Esophagus muscularis mucosa (tissue), 4 donors: ENCODE data around the gene FALEC. TPM values are rescaled to one million over a fixed set of nuclear protein-coding genes. Genes with fewer than 3 reads are reported as not detected.

ENCODE experiments used
- DNase-seq: peaks from one replicate; pipeline ENCODE4 v3.0.0-alpha.2; 2017; ENCODE audit errors: extremely low spot score
- H3K27ac ChIP-seq, 4 donors: fragments of 200-600 bp; sonication (generic); replicated peaks in 1 of 4; 1 replicate in 3 of 4; 2 replicates in 1 of 4; pipeline ENCODE4 v1.5.1; 2016 to 2019; ENCODE audit warnings: mild to moderate bottlenecking in 1 of 4
- H3K27me3 ChIP-seq, 4 donors: fragments of 200-600 bp; sonication (generic); one replicate each; pipeline versions ENCODE4 v1.5.1 to v1.6.0; 2016 to 2019
- H3K36me3 ChIP-seq, 4 donors: fragments of 200-600 bp; sonication (generic); one replicate each; pipeline ENCODE4 v1.5.1; 2016 to 2019
- H3K4me1 ChIP-seq, 4 donors: fragments of 200-600 bp; sonication (generic); one replicate each; pipeline ENCODE4 v1.5.1; 2016 to 2019
- H3K4me3 ChIP-seq, 4 donors: fragments of 200-600 bp; sonication (generic); 1 replicate in 2 of 4; 2 replicates in 2 of 4; pipeline ENCODE4 v1.5.1; 2016 to 2019; ENCODE audit warnings: mild to moderate bottlenecking in 4 of 4, moderate library complexity in 1 of 4
- H3K9me3 ChIP-seq, 4 donors: fragments of 200-600 bp; sonication (generic); 1 replicate in 3 of 4; 2 replicates in 1 of 4; pipeline ENCODE4 v1.5.1; 2016 to 2019
- EP300 ChIP-seq: sonication (generic); formaldehyde crosslinking; IDR thresholded peaks from one replicate; pipeline ENCODE4 v1.6.1; 2017; ENCODE audit warnings: antibody characterized with exemption
- POLR2A ChIP-seq: fragments of 450-650 bp; IDR thresholded peaks from one replicate; pipeline ENCODE4 v1.6.1; 2017; ENCODE audit warnings: antibody characterized with exemption, moderate library complexity, mild to moderate bottlenecking, low read depth
- POLR2AphosphoS5 ChIP-seq, 2 donors: sonication (generic); formaldehyde crosslinking; IDR thresholded peaks; one replicate each; pipeline ENCODE4 v1.6.1; 2017; ENCODE audit warnings: antibody characterized with exemption in 2 of 2
- WGBS: methylation state at CpG from one replicate; pipeline ENCODE4 v1.1.5; 2018; 5-methylcytosine and 5-hydroxymethylcytosine counted together
- intact Hi-C: fragments of 100-400 bp; cut with DNase I; formaldehyde crosslinking; loops from one replicate; pipeline ENCODE4 v1.15.1; 2023
- total RNA-seq, 4 donors: library from RNA; depleted of rRNA; stranded (reverse); fragments of >200 nt; gene quantifications; one replicate each; pipeline versions ENCODE4 v1.1.0 to v1.2.1, GENCODE V29; 2016
- TF ChIP-seq, protein P1 (sequence below), 3 experiments: fragments of 200-600 bp in 2 of 3; fragments of 450-650 bp in 1 of 3; sonication (generic) in 2 of 3; IDR thresholded peaks; one replicate each; pipeline ENCODE4 v1.5.1; 2017 to 2019; ENCODE audit warnings: antibody characterized with exemption in 3 of 3, mild to moderate bottlenecking in 2 of 3, moderate library complexity in 1 of 3

The FALEC gene
- total RNA-seq, 4 donors from 2014 or later: not detected

GRCh38 chr1:150576794-150577556, 61.4 kb downstream of the FALEC start:
- WGBS: 6% methylated on average over 2 of the region's 2 CpGs
- intact Hi-C loops: loop anchor here (5.0 kb wide), 1 partner anchor 45 kb away; no protein-coding TSS in a partner anchor
- no peak for TF ChIP-seq EP300
- no peak for TF ChIP-seq POLR2A
- TF ChIP-seq, protein P1, sequence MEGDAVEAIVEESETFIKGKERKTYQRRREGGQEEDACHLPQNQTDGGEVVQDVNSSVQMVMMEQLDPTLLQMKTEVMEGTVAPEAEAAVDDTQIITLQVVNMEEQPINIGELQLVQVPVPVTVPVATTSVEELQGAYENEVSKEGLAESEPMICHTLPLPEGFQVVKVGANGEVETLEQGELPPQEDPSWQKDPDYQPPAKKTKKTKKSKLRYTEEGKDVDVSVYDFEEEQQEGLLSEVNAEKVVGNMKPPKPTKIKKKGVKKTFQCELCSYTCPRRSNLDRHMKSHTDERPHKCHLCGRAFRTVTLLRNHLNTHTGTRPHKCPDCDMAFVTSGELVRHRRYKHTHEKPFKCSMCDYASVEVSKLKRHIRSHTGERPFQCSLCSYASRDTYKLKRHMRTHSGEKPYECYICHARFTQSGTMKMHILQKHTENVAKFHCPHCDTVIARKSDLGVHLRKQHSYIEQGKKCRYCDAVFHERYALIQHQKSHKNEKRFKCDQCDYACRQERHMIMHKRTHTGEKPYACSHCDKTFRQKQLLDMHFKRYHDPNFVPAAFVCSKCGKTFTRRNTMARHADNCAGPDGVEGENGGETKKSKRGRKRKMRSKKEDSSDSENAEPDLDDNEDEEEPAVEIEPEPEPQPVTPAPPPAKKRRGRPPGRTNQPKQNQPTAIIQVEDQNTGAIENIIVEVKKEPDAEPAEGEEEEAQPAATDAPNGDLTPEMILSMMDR (IDR thresholded peaks at IDR 0.05): no peak
- TF ChIP-seq POLR2AphosphoS5 (IDR thresholded peaks at IDR 0.05): peak in 1 of 2 donors; percentile 52
- peak overlapping the region; percentile 64 to 100 (median 88) for H3K4me3 ChIP-seq
- no peaks in the 10 kb centered on the region for H3K27me3 ChIP-seq
- peaks cover 44 to 70% (median 54%) of the 10 kb centered on the region in 4 donors for H3K36me3 ChIP-seq
- no peak for DNase-seq
- peaks cover 34 to 58% (median 50%) of the 10 kb centered on the region in 4 donors for H3K4me1 ChIP-seq
- H3K9me3 ChIP-seq: no peaks in the 10 kb centered on the region
- peak overlapping the region; percentile 93 to 100 (median 98) for H3K27ac ChIP-seq

DNA sequence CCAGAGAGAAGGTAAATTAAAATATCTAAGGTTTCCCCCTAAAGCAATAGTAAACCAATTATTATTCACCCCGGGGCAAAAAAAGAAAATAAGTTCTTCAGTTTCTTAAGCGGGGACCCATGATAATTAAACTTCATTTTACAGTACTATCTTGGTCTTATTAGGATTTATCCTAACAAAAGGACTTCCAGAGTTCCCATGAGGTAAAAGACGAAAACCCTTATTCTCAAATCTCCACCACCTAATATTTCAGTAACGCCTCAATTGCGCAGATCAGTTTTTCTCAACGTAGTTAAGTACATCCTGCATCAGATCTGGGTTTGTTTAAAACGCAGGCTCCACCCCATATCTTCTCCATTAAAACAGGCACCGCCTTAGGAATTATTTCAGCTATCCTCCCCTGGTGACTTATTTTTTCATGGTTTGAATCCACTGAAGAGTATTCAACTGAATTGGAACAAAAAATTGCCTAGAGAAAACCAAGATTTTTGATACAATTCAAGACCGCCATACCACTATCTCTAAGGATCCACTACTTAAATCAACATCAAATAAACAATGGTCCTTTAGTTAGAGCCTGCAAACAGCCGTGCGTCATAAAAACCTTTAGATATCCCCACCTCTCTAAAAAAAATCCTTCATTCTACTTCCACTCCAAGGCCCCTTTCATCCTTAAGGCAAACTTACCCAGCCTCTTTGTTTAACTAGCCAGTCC, 62.2 kb downstream of the FALEC start:
- WGBS: under 1% methylated on average over 11 of the region's 11 CpGs
- Histone ChIP-seq H3K27ac (peak overlapping the region; percentile 93 to 100 (median 98)), H3K4me1 (peaks cover 26 to 50% (median 42%) of the 10 kb centered on the region in 4 donors), H3K27me3 (no peaks in the 10 kb centered on the region), H3K9me3 (no peaks in the 10 kb centered on the region), H3K36me3 (peaks cover 40 to 63% (median 46%) of the 10 kb centered on the region in 4 donors), H3K4me3 (peak overlapping the region; percentile 64 to 100 (median 88))
- intact Hi-C loops: loop anchor here (5.0 kb wide), 1 partner anchor 45 kb away; no protein-coding TSS in a partner anchor
- no peak for DNase-seq
- TF ChIP-seq POLR2AphosphoS5 (IDR thresholded peaks at IDR 0.05): peak in 1 of 2 donors; percentile 57
- no peak for TF ChIP-seq POLR2A

DNA sequence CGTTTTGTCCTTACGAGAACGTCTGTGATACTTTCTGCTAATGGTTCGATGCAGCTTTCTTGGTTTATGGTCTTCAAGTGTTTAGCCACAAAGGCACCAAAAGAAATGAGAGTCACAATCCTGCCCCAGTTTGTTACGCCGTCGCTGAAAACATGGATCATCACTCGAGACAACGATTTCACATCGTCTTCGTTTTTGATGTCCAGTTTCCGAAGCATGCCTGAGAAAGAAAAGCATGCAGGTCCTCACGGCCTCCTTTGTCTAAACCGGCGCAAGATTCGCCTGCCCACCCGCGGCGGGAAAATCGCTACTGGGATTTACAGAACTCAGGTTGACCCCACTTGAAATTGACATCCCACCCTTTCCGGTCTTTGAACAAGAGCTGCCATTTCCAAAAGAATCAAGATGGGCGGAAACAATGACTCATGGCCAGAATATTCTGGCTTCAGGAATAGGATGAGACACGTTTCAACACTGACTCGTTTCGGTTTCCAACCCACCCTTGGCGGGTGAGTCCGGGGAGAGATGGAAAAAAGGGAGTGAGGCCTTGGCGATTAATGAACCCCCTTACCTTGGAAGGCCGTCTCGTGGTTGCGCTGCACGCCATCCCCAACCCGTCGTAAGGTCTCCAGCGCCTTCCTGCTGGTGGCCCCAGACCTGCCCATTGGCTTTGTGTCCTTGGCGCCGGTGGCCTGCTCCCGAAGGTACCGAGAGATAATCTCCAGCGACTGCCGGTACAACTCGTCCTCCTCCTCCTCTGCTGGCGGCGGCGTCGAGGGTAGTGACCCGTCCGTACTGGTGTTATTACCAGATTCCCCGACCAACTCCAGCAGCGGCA, 62.9 kb downstream of the FALEC start:
- Histone ChIP-seq H3K27me3 (no peaks in the 10 kb centered on the region), H3K9me3 (no peaks in the 10 kb centered on the region), H3K4me3 (peak overlapping the region; percentile 64 to 100 (median 88)), H3K36me3 (peaks cover 32 to 55% (median 39%) of the 10 kb centered on the region in 4 donors), H3K4me1 (peaks cover 19 to 43% (median 35%) of the 10 kb centered on the region in 4 donors), H3K27ac (peak overlapping the region; percentile 93 to 100 (median 98))
- intact Hi-C loops: loop anchor here (5.0 kb wide), 1 partner anchor 44 kb away; no protein-coding TSS in a partner anchor
- 1% methylated on average over 24 of the region's 50 CpGs for WGBS
- TF ChIP-seq EP300 (no peak), POLR2AphosphoS5 (IDR thresholded peaks at IDR 0.05) (peak; percentile 84 to 90), POLR2A (peak; percentile 23)
- DNase-seq: no peak

DNA sequence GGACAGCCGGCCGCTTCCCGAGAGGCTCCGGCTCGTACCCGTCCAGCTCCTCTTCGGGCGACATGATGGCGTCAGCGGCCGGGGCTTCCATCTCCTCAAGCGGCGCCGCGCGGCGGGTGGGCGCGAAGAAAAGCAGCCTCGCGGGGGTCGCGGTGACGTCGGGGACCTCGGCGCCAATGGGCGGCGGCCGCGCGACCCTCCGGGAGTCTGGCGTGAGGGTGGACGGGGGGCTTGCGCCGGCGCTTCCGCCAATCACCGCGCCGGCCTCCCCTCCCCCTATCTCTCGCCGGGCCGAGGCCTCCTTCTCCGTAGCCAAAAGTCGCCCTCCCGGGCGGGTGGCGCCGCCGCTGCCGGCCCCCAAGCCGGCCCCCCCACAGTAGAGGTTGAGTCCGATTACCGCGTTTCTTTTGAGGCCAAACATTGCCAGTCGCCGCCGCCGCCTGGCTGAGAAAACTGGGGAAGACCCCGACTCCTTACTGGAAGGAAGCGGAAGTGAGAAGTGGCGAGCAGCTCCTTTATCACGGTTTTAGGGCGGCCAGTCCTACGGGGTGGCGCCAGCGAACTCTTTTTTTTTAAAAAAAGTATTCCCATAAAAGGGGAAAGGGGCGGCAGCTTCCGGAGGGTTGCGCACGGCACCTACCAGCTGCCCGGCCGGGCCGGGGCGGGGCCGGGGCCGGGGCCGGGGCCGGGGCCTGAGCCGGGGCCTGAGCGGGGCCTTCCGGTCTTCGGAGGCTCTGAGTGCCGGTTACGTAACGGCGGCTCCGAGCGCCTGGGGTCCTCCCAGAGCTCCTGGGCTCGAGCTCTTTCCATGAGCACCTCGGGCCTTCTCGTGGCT, 63.8 kb downstream of the FALEC start, which contains the start of gene MCL1:
Gene MCL1 (minus strand): TSS at position 501 of the 835 bp plus-strand sequence. CDS start 80 bp downstream, at position 421.
- Histone ChIP-seq H3K36me3 (peaks cover 24 to 47% (median 31%) of the 10 kb centered on the region in 4 donors), H3K9me3 (no peaks in the 10 kb centered on the region), H3K4me1 (peaks cover 10 to 34% (median 26%) of the 10 kb centered on the region in 4 donors), H3K27me3 (no peaks in the 10 kb centered on the region), H3K4me3 (peak within 1 kb of the TSS; percentile 64 to 100 (median 88)), H3K27ac (peak within 1 kb of the TSS; percentile 93 to 100 (median 98))
- TF ChIP-seq POLR2AphosphoS5 (IDR thresholded peaks at IDR 0.05) (peak; percentile 94 to 99), EP300 (no peak), POLR2A (peak; percentile 98)
- TF ChIP-seq, protein P1 (IDR thresholded peaks at IDR 0.05): peak in 2 of 3 experiments; percentile 9 to 22
- WGBS: under 1% methylated on average over 33 of the region's 94 CpGs
- DNase-seq: peak; percentile 98
- intact Hi-C loops: loop anchor here (5.0 kb wide), 1 partner anchor 43 kb away; no protein-coding TSS in a partner anchor
